ENCODE data around the gene SCD.
"Not testable (repeated sequence)": the region's sequence is repeated elsewhere in the genome, so short reads cannot be mapped to it uniquely, and the experiment has no call there.

The SCD gene

DNA sequence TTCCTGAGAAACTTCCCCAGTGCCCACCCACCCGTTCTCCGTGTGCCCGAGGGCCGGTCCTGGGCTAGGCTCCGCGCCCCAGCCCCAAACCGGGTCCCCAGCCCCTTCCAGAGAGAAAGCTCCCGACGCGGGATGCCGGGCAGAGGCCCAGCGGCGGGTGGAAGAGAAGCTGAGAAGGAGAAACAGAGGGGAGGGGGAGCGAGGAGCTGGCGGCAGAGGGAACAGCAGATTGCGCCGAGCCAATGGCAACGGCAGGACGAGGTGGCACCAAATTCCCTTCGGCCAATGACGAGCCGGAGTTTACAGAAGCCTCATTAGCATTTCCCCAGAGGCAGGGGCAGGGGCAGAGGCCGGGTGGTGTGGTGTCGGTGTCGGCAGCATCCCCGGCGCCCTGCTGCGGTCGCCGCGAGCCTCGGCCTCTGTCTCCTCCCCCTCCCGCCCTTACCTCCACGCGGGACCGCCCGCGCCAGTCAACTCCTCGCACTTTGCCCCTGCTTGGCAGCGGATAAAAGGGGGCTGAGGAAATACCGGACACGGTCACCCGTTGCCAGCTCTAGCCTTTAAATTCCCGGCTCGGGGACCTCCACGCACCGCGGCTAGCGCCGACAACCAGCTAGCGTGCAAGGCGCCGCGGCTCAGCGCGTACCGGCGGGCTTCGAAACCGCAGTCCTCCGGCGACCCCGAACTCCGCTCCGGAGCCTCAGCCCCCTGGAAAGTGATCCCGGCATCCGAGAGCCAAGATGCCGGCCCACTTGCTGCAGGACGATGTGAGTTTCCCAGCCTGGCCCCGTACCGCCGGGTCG is at the start of gene SCD:
SCD (plus strand) TSS at position 469 of the 803 bp plus-strand sequence; CDS start at position 741, 272 bp downstream.
- TF ChIP-seq, protein P1, sequence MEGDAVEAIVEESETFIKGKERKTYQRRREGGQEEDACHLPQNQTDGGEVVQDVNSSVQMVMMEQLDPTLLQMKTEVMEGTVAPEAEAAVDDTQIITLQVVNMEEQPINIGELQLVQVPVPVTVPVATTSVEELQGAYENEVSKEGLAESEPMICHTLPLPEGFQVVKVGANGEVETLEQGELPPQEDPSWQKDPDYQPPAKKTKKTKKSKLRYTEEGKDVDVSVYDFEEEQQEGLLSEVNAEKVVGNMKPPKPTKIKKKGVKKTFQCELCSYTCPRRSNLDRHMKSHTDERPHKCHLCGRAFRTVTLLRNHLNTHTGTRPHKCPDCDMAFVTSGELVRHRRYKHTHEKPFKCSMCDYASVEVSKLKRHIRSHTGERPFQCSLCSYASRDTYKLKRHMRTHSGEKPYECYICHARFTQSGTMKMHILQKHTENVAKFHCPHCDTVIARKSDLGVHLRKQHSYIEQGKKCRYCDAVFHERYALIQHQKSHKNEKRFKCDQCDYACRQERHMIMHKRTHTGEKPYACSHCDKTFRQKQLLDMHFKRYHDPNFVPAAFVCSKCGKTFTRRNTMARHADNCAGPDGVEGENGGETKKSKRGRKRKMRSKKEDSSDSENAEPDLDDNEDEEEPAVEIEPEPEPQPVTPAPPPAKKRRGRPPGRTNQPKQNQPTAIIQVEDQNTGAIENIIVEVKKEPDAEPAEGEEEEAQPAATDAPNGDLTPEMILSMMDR (IDR thresholded peaks at IDR 0.05): peak; percentile 51
- Histone ChIP-seq H3K27me3 (peaks cover 12% of the 10 kb centered on the region), H3K36me3 (no peaks in the 10 kb centered on the region), H3K4me1 (ENCODE audit: control insufficient read depth in 1 of 2, insufficient read depth in 1 of 2, low read depth in 1 of 2, low read length in 1 of 2) (peaks cover 27 to 43% of the 10 kb centered on the region in 2 experiments), H3K9me3 (no peaks in the 10 kb centered on the region), H3K27ac (peak within 1 kb of the TSS; percentile 74), H3K4me3 (ENCODE audit: low read depth in 1 of 2, low read length in 1 of 2) (peak within 1 kb of the TSS; percentile 80 to 91)

DNA sequence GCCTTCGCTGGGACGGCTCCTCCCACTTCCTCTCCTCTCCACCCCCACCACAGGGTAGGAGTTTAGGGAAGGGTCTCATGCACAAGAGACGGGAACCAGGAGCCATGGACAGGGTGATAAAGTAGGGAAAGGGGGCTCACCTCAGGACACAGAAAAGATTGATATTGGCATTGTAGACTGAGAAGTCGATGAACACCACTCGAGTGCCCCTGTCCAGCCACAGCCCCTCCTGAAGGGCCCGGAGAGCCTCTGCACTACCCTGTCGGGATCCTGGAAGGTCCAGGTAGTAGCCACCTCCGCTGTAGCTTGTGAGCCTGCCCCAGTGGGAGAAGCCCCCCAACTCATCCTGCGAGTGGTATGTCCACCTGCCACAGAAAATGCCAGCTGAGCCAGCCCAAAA is 49.8 kb upstream of the SCD start:
- Histone ChIP-seq H3K27ac (no peak overlapping the region), H3K36me3 (no peaks in the 10 kb centered on the region), H3K27me3 (peaks cover 47% of the 10 kb centered on the region)

DNA sequence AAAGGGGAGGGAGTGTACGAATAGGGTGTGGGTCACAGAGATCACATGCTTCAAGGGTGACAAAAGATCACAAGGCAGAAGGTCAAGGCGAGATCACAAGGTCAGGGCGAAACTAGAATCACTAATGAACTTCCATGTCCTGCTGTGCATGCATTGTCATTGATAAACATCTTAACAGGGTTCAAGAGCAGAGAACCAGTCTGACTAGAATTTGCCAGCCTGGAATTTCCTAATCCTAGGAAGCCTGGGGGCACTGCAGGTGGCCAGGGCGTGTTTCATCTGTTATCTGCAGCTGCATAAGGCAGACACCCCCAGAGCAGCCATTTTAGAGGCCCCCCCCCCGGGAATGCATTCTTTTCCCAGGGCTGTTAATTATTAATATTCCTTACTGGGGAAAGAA is 45.9 kb upstream of the SCD start:
- H3K4me3 ChIP-seq (ENCODE audit: low read depth in 1 of 2, low read length in 1 of 2); H3K27ac ChIP-seq; H3K9me3 ChIP-seq; H3K4me1 ChIP-seq (ENCODE audit: control insufficient read depth in 1 of 2, insufficient read depth in 1 of 2, low read depth in 1 of 2, low read length in 1 of 2); H3K36me3 ChIP-seq: not testable (repeated sequence)
- peaks cover 61% of the 10 kb centered on the region for H3K27me3 ChIP-seq

More for the DNA sequence above, 49.8 kb upstream of the SCD start:
- TF ChIP-seq, protein P1 (IDR thresholded peaks at IDR 0.05): no peak
- H3K4me3 ChIP-seq (ENCODE audit: low read depth in 1 of 2, low read length in 1 of 2): no peak overlapping the region
- peaks cover under 1 to 2% of the 10 kb centered on the region in 2 experiments for H3K4me1 ChIP-seq (ENCODE audit: control insufficient read depth in 1 of 2, insufficient read depth in 1 of 2, low read depth in 1 of 2, low read length in 1 of 2)
- no peaks in the 10 kb centered on the region for H3K9me3 ChIP-seq

DNA sequence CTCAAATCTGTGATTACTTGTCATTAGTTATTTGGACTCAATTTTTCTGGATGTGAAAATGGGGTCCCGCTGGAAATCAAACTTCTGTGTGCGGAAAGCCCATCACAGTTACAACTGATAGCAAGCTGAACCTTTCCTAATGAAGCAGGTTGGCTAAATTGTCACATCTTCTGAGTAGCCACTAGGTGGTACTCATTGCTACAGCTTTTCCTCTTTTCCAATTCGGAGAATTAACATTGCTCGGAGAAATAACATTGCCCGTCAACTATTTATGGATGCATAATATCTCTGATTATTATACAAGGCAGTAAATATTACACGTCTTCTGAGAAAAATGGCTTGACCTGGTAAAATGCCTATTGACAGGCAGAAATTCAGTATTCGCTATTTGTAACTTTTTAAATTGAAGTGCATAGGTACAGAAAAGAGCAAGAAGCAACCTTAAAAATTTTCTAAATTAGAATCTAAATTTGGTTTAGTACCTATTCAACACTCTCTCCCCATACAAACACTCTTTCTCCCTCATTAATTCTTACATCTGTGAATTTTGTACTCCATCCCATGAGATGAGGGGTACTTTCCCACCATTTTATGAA is 43.2 kb upstream of the SCD start:
- no peaks in the 10 kb centered on the region for H3K4me1 ChIP-seq (ENCODE audit: control insufficient read depth in 1 of 2, insufficient read depth in 1 of 2, low read depth in 1 of 2, low read length in 1 of 2)
- no peak overlapping the region for H3K27ac ChIP-seq
- H3K27me3 ChIP-seq: peaks cover 53% of the 10 kb centered on the region
- no peaks in the 10 kb centered on the region for H3K9me3 ChIP-seq
- TF ChIP-seq, protein P1 (IDR thresholded peaks at IDR 0.05): peak; percentile 39
- no peaks in the 10 kb centered on the region for H3K36me3 ChIP-seq
- no peak overlapping the region for H3K4me3 ChIP-seq (ENCODE audit: low read depth in 1 of 2, low read length in 1 of 2)

DNA sequence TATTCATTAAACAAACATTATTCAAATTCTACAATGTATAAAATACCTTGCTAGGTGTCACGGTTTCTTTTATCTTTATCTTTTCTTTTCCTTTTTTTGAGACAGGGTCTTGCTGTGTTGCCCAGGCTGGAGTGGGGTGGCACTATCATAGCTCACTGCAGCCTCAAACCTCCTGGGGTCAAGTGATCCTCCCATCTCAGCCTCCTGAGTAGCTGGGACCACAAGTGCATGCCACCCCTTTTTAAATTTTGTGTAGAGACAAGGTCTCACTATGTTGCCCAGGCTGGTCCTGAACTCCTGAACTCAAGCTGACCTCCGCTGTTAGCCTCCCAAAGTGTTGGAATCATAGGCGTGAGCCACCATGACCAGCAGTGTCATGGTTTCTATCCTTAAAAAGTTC is 42.6 kb upstream of the SCD start:
- Histone ChIP-seq H3K36me3 (no peaks in the 10 kb centered on the region), H3K27ac (no peak overlapping the region), H3K27me3 (peaks cover 56% of the 10 kb centered on the region), H3K4me1 (ENCODE audit: control insufficient read depth in 1 of 2, insufficient read depth in 1 of 2, low read depth in 1 of 2, low read length in 1 of 2) (no peaks in the 10 kb centered on the region), H3K9me3 (no peaks in the 10 kb centered on the region), H3K4me3 (ENCODE audit: low read depth in 1 of 2, low read length in 1 of 2) (no peak overlapping the region)
- TF ChIP-seq, protein P1 (IDR thresholded peaks at IDR 0.05): no peak

DNA sequence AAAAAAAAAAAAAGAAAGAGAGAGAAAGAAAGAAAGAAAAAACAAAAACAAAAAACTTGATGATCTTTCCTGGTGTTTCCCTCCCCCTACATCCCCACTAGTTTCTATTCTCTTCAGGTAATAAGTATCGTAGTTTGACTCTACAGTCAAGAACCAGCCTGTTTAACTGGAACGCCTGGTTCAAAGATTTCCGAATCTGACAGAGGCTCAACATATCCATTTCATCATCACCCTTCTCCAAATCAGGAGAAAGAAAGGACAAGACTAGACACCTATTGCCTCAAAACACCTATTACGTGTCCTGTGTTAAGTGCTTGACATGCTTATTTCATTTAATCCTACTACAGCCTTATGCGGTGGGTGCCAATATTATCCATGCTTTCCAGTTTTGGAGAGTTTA is 40.2 kb upstream of the SCD start:
- no peak overlapping the region for H3K4me3 ChIP-seq (ENCODE audit: low read depth in 1 of 2, low read length in 1 of 2)
- H3K27me3 ChIP-seq: peaks cover 66% of the 10 kb centered on the region
- H3K9me3 ChIP-seq: no peaks in the 10 kb centered on the region
- H3K4me1 ChIP-seq (ENCODE audit: control insufficient read depth in 1 of 2, insufficient read depth in 1 of 2, low read depth in 1 of 2, low read length in 1 of 2): no peaks in the 10 kb centered on the region
- H3K27ac ChIP-seq: no peak overlapping the region
- no peaks in the 10 kb centered on the region for H3K36me3 ChIP-seq
- TF ChIP-seq, protein P1 (IDR thresholded peaks at IDR 0.05): no peak

Data from neutrophil (primary cell).